Prostate gland (tissue), 2 donors: ENCODE data around the gene CEP55.

Experiments
- CTCF ChIP-seq, 4 experiments: fragments of 200-600 bp in 2 of 4; fragments of 450-650 bp in 2 of 4; sonication (generic) in 2 of 4; IDR thresholded peaks; 1 replicate in 3 of 4; 2 replicates in 1 of 4; pipeline ENCODE4 v1.5.1; 2016 to 2019; ENCODE audit warnings: antibody characterized with exemption in 4 of 4, mild to moderate bottlenecking in 2 of 4, moderate library complexity in 2 of 4
- POLR2A ChIP-seq: fragments of 450-650 bp; IDR thresholded peaks from one replicate; pipeline ENCODE4 v1.6.1; 2016; ENCODE audit warnings: antibody characterized with exemption, mild to moderate bottlenecking
- POLR2AphosphoS5 ChIP-seq: sonication (generic); formaldehyde crosslinking; IDR thresholded peaks from one replicate; pipeline ENCODE4 v1.6.1; 2017; ENCODE audit warnings: antibody characterized with exemption

DNA sequence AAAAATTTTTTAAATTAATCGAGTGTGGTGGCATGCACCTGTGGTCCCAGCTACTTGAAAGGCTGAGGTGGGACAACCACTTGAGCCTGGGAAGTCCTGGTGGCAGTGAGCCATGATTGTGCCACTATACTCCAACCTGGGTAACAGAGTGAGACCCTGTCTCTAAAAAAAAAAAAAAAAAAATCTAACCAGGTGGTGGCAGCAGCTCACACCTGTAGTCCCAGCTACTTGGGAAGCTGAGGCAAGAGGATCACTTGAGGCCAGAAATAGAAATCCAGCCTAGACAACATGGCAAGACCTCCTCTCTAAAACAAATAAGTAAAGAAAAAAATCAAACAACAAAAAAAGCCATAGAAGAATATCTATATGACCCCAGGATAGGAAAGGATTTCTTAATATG is 10.7 kb upstream of the CEP55 start:
- TF ChIP-seq CTCF (IDR thresholded peaks at IDR 0.05) (no peak), POLR2A (no peak), POLR2AphosphoS5 (no peak)
